Effector CD8-positive, alpha-beta T cell (primary cell): ENCODE results near the gene ACSS1.
A peak's percentile ranks its signal among the peaks of the same experiment; 100 is the strongest.

ENCODE experiments used
- DNase-seq: peaks from one replicate; lab custom pipeline; 2025; lab: John Stamatoyannopoulos, UW

ACSS1 gene

DNA sequence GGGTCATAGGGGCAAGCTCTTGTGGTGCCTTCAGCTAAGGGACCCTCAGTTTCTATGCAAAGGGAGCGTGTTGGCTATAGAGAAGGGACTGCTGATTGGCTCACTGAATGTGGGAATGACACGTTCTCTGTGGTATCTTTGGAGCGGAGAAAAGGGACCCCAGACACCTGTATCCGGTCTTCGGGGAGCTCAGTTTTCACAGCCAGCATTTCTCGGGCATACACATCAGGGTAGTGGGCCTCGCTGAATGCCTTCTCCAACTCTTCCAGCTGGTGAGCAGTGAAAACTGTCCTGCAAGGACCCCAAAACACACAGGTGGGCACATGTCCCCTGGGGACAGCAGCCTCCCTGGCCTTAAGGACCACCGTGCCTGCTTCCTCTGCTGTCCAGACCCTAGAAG, 20.7 kb upstream of the ACSS1 start:
- DNase-seq = no peak

DNA sequence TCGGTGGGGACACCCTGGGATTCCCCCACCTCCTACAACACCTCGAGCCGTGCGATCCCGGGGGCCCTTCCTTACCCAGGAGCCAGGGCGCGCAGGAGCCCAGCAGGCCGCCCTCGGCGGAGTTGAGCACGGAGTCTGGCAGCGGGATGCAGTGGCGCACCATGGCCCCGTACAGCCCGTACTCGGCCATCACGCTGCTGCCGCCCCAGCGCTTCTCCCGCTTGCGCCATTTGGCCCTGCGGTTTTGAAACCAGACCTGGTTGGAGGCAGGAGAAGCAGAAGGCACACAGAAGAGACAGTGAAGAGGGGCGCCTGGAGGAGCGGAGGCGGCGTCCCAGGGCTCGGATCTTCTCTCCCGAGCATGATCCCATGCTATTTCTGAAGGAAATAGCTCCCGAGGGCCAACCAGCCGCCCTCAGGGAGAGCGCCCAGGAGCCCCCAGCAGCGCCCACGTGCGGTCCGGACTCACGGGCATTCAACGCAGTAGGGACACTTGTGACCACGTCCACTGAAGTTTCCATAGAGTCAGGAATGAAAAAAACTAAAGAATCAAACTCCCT, 19.8 kb upstream of the ACSS1 start:
- no peak for DNase-seq

DNA sequence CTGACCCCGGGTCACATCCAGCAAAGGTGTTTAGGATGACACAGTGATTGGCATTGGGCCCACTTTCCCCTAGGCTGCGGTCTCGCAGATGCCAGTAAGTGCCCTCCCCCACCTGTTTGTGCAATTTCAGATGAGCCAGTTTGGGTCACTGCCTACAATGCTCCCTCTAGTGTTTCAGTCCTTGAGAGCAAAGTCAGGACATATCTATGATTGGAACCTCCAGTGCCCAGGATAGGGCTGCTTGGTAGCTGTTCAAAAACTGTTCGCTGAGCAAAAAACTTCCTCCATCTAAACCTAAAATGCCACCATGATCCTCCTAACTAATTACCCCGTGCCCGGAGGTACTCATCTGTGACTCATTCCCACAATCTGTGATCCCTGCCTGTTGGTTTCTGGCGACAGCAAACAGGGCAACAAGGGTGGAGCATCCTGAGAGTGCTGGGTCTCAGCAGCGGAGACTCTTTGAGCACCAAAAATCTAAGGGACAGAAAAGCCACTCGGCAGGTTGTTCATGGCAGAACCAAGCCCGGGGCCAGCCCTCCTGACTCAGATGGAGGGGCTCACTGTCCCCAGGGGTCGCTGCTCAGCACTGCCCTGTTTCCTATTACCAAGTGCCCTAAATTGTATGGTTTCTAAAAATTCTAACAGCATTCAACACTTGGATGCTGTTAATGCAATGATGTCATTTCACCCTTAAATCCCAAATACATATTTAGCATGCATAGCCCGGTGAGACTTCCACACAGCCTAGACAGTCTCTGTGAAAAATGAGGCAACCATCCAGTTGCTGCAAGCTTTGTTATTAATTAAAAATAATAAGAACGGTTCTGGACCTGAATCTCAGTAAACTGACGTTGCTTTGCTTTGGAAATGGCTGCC, 19.0 kb upstream of the ACSS1 start:
- DNase-seq = no peak

DNA sequence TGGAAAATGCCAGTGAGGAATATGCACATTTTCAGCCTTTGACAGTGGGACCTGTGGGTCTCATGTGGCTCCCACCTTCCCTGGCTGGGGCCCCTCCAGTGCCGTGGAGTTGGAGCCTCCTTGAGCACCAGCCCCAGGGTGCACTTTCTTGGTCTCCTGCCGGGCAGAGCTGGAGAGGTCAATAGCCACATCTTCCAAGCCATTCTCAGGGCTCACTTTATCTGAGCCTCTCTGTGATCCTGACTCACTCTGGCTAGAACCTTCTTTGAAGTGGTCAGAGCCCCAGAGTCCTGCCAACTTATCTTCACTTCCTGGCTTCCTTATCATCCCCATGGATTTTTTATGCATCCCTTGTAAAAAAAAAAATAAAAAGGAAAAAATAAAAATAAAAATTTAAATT, 18.3 kb upstream of the ACSS1 start:
- DNase-seq = no peak

DNA sequence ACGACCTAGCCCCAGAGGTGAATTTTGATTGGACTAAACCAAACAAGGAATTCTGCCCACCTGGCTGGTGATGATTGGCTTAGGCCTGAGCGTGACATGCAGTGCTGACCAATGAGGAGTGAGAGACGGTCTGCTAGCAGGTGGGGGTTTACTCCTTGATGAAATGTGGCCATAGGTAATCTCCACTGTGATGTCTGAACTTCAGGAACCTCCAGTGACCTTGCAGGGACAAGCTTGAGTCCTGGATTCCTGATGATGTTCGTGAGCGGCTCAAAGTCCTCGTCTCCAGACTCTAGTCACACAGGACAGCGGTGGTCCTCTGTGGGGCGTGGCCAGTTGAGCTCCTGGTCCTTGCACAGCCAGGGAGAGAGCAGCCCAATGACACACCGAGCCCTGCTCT, 15.6 kb upstream of the ACSS1 start:
- no peak for DNase-seq

DNA sequence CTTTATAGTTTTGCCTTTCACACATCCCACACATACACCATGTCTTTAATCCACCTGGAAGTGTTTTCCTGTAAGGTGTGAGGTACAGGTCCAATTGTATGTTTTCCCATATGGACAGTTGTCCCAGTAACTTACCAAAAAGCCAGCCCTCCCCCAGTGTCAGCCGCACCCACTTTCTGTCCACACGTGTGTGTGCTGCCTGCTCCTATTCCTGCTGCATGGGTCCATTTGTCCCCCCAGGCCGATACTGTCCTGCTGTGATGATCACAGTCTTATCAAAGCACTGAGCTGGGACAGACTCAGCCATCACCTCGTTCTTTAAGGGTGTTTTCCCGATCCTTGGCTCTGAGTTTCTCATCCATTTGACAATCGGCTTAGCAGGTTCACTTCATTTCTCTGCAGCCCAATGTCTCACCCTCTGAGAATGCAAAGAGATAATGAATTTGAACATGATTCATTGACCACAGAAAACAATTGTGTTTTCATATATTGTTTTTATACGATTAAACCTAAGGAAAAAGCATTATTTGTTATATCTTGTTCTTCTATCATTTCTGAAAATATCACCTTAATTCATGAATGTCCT, 14.4 kb upstream of the ACSS1 start:
- DNase-seq = no peak

DNA sequence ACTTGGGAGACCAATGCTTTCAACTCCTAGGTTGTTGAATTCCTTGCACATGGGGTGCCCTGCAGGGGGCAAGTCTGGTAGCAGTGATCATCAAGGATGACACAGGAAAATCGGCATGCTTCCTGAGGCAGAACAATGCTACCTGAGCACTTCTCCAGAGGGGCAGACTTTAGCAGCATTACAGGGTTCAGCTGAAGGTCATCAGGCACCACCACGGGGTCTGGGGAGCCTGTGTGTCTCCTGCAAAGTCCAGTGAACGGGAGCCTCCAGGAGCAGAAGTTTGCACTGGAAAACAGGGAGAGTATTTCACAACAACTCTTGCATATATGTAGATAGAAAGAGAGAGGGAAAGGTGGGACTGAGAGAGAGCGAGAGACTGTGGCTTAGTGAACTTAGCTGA, 13.8 kb upstream of the ACSS1 start:
- no peak for DNase-seq

DNA sequence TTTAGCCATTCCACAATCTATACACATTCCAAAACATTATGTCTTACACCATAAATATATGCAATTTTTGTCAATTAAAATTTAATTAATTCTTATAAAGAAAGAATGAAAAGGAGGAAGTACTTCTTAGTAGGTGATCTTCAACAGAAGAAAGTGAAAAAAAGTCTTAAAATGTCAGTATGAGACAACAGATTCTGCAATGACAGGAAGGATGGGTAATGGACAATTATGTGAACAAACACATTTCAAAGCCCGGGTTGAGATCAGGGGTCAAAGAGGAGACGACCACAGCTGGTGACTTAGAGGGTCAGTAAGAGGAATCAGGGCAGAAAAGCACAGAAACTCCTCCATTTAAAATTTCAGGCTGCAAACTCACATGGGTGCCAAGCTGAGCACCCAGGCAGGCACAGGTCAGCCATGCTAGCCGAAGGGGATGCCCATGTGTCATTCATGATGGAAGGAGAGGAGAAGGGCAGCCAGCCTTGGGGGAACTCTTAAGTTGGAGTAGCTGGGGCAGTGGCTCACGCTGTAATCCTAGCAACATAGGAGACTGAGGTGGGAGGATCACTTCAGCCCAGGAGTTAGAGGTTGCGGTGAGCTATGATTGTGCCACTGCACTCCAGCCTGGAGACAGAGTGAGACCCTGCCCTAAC, 13.0 kb upstream of the ACSS1 start:
- no peak for DNase-seq

DNA sequence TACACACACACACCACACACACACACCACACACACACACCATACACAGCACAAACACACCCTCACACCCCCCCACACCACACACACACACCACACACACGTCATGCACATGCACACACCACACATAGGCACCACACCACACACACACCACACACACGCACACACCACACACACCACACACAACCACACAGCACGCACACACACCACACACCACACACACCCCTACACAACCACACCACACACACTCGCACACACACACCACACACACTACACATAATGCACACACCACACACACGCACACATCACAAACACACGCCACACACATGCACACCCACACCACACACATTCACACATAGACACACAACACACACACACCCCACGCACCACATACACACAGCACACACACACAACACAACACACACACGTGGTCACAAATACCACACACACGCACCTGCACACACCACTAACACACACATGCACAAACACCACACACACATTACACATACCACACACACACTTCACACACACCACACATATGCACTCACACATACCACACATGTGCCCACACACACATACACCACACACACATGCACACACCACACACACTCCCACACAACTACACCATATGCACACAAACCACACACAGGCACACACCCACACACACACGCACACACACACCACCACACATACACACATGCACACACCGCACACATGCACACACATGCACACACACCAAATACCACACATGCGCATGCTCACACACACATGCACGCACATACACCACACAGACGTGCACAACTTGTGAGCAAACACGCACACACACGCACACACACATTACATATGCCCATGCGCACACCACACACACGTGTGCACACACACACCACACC, 9.4 kb upstream of the ACSS1 start:
- DNase-seq = no peak

DNA sequence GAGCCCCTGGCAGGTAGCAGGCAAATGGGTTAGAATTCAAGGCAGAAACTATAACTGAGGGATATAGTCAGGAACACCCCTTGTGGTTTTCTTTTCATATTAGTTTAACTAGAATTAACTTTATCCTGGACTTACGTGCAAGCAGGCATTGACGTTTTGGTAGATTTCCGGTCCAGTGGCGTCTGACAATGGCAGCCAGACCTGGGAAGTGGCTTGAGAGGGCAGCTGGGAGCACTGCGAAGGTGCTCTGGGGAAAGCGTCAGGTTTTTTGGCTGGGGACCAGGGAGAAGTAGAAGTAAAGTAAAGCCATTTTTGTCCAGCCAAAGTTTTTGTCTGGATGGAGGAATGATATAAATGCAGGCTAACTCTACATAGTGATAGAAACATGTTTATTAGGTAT, 8.4 kb upstream of the ACSS1 start:
- DNase-seq = no peak

DNA sequence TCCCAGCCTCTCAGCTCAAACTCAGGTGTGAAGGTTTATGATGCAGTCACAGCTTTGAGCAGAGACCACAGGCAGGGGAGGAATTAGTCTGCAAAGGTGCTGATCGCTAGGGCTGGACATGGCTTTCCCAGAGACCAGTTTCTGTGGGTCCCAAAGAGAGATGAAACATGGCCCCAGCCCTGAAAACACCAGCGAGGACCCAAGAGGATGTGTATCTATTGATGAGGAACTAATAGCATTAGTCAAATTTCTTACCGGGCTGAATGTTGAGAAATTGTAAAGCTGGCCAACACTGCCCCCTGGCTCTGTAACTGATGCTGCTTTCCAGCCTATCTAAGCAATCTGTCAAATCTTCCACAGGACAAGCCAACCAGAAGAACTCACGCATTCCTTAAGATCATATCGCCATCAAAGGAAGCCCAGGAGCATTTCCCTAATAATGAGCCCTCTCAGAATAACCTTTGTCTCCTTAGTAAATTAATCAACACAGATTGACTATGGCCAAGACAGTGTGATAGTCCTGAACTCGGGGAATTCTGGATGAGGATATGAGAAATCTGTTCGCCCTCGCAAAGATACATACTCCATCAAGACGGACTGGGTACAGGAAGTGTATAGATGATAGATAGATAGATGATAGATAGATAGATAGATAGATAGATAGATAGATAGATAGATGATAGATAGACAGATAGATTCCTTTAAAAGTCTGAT, 7.8 kb upstream of the ACSS1 start:
- DNase-seq = peak; percentile 44

DNA sequence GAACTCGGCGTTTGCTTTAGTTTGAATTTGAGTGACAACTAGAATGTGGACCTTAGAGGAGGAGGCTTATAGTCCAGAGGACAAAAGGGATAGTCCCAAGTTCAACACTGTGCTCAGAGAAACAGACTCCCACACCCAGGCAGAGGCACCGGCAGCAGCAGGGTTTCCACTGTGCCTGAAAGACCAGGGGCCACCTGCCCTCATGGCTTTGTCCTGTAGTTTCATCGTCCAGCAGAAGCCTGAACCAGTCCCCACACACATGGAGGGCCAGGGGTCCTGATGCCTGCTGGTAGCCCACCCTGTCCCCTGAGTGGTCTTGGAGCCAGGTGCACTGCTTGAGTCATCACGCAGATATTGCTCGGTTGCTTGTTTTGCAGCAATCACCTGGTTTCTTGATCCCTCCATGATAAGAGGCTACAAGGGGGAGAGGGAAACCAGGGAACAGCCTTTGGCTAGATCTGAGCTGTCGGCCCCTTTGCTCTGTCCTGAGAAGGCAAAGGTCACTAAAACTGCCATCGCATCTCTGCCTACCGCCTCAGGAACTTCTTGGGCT, 7.2 kb upstream of the ACSS1 start:
- no peak for DNase-seq

DNA sequence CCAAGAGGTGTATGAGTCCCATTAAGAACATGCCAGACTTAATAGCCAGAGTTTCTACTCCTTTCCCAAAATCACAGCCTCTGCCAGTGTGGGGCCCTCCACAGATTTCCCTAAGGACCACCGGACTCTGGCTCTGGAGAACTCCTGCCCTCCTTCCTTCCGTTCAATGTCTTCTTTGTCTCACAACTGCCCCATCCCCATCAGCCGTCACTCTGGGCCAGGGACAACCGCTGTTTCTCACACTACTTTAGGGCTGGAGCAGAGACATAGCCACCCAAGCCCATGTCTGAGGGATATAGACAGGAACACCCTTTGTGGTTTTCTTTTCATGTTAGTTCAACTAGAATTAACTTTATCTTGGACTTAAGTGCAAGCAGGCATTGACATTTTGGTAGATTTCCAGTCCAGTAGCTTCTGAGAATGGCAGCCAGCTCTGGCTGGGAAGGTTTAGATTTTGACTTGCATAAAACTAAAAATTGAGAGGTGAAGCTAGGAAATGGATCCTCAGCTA, 6.7 kb upstream of the ACSS1 start:
- no peak for DNase-seq

DNA sequence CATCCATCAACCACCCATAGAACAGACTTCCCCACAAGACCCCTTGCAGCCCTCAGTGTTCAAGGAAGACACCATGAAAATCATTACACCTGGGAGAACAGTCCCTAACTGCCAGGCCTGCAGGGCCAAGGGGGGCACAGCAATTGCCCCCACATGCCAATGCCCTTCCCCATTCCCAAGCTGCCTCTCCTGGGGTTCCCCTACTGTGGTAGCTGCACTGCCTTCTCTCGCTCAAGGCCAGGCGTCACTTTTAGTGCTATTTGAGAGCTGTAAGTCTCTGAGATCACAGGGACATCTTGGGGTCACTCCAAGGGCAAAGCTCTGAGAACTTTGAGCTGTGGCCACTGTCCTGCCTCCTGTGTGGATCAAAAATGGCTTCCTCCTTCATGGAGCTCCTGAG, 6.0 kb upstream of the ACSS1 start:
- DNase-seq = no peak

DNA sequence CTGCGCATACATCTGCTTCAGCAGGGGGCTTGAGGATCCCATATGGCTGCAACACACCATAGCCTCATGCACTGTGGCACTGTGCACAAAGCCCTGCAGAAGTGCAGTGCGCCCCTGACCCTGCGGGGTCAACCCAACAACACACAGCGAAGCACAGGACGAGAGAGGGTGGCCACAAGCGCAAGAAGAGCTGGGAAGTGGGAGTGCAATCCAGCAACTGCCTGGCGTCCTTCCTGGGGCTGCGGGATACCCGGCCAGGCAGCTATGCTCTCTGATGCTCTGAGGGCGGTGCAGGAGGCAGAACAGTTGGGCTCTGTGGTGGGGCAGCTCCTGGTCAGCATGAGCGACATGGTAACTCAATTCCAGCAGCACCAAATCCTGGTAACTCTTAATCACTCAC, 5.6 kb upstream of the ACSS1 start:
- DNase-seq = no peak

DNA sequence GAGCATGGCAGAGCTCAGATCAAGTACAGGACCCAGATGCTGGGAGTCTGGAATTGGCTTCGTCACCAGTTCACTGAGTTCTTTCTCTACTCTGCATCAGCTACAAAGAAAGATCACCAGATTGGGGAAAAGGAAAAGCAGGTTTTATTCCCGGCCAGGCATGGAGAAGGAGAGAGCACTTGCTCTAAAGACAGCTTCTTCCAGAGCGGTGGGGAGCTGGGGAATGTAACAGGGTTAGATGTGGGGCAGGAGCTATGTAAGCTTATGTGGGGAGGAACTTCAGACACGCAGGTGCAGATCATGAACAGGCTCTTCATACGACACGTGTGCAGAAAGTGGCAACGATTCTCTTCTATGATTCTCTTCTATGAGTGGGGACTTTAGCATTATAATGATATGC, 4.9 kb upstream of the ACSS1 start:
- no peak for DNase-seq

DNA sequence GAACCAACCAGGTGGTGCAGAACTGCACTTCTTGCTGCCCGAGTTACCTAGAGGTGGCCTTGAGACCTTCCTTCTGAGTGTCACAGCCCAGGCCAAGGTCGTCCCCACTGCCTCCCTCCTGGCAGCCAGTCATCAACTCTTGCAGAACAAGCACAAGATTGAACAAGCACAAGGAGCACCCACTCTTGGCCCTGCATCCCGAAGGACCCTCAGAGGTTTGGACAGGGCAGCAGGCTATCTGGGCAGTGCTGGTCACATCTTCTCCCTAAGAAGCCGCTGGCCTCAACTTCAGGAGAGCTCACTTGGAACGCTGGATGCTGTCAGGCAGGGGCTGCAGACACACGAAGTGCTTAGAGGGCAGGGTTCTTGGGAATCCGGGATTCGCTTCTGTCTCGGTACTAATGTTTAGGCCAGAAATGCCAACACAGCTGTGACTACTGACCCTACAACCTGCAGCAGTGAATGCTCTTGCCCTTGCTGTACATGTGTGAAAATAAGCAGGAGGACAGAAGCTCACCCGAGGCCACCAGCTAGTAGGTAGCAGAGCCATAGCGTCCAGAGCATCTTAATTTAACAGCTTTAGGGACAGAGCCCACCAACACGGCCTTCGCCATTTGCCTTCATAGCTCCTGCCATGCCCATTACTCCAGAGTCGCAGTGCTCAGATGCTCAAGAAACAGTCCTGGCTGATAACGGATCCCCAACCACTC, 4.0 kb upstream of the ACSS1 start:
- no peak for DNase-seq

DNA sequence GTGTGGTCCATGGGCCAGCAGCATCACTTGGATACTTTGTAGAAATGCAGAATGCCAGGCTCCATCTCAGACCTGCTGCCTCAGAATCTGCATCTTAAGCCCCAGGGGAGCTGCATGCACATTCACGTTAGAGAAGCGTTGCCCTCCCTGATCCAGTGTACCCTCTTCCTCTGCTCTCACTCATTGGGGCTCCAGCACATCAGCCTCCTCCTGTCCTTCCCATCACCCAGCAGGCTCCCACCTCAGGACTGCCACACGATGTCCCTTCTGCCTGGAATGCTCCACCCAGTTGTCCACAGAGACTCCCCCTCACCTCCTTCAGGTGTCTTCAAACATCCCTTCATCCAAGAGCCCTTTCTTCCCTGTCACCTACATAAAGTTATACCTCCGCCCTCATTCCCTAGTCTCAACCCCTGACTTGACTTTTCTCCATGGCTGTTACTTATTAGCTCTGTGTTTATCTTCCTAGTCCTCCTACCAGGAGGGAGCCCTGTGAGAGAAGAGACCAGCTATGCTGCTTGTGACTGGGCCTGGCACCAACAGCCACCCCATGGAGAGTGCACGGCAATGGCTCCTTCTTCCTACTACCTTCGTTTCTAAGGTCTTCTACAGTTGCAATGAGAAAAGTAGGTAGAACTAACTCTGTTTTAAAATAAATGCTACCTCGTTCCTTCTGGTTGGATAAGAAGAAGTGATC, 3.3 kb upstream of the ACSS1 start:
- DNase-seq = no peak

DNA sequence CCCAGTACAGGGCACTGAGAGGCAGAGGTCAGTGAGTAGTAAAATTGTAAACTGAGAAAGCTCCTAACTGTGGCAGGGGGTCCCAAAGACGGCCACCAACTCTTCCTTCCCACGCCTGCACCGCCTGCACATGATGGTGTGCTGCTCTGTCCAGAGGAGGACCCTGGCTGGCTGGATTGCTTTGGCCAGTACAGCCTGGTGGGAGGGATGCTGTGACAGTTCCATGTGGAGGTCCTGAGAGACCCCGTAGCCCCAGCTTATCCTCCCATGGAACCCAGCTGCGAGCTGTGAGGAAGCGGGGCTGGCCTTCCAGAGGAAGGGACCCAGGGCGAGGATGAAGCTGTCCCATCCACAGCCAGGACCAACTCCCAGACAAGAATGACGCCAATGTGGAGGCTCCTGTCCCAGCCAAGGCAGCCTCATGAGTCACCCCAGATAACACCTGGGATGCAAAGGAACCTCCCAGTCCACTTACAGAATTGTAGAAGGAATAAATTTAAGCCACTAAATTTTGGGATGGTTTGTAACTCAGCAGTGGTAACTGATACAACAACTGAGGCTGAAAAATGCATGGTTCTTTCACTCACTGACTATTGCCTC, 2.0 kb upstream of the ACSS1 start:
- no peak for DNase-seq
